K562 (cell line): ENCODE data around the gene PIBF1.

ENCODE experiments used
- NRF1 ChIP-seq, 2 experiments: fragments of 450-650 bp; IDR thresholded peaks in 1 of 2; conservative IDR thresholded peaks in 1 of 2; 2 replicates each; pipeline ENCODE4 v1.6.1; 2014; ENCODE audit warnings: mild to moderate bottlenecking in 2 of 2
- RFX5 ChIP-seq: IDR thresholded peaks from 2 replicates; pipeline ENCODE4 v1.6.1; 2011; ENCODE audit warnings: low read depth, mild to moderate bottlenecking, improper control_type of control experiment, low read length
- ZNF24 ChIP-seq: fragments of 450-650 bp; IDR thresholded peaks from 2 replicates; pipeline ENCODE4 v1.6.1; 2016
- ZNF780A ChIP-seq: fragments of 250-450 bp; sonication (Bioruptor Pico); IDR thresholded peaks from 2 replicates; pipeline ENCODE4 v1.5.0; 2021; ENCODE audit warnings: mild to moderate bottlenecking

DNA sequence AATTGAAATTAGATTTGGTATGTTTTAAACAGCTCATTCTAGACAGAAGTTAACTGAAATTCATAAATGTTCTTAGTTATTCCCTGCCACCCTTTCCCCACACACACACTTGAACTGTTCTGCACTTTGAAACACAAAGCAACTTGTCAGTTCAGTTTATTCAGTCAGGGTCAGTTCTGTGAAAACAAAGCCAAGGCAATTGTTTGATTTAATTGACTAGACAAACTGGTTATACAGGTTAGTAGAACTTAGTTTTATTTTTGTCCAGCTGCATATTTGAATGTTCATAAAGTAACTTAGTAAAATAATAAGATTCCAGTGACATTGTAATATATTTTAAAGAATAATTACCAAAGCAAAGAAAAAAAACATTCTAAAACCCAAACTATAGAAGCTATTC lies 178.6 kb downstream of the PIBF1 start:
- TF ChIP-seq ZNF24 (no peak), ZNF780A (CRISPR knock-in tag) (no peak), RFX5 (no peak), NRF1 (conservative IDR thresholded peaks at IDR 0.05 in 1 of 2, IDR thresholded peaks at IDR 0.05 in 1 of 2) (no peak)
